Smooth muscle cell of the brain vasculature (primary cell): Measurements from ENCODE around the gene EDEM2.
"Not testable (repeated sequence)": the region's sequence is repeated elsewhere in the genome, so short reads cannot be mapped to it uniquely, and the experiment has no call there.

Source experiments
- DNase-seq: peaks from one replicate; pipeline ENCODE4 v3.0.0-alpha.2; 2012; ENCODE audit warnings: low read depth, low spot score

The EDEM2 gene

GRCh38 chr20:35168701-35169409 is 21.7 kb upstream of the EDEM2 start:
- not testable (repeated sequence) for DNase-seq

DNA sequence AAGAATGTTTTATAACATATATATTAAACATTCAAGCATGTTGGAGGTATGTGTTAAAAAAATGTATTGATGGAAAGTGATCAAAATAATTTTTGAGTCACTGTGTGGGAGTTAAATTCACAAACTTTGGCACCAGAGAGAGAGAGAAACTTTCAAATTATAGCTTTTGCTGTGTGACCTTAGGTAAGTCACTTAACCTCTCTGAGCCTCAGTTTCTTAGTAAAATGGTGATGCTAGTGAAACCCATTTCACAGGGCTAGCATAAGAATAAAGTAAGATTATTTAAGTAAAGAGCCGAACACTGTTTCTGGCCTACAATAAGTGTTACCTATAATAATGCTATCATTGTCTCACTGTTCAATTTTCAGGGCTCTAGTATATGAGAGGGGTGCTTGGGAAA is 20.7 kb upstream of the EDEM2 start:
- no peak for DNase-seq

- DNase-seq: no peak
Observed at GRCh38 chr20:35166242-35166830, 19.2 kb upstream of the EDEM2 start.

DNA sequence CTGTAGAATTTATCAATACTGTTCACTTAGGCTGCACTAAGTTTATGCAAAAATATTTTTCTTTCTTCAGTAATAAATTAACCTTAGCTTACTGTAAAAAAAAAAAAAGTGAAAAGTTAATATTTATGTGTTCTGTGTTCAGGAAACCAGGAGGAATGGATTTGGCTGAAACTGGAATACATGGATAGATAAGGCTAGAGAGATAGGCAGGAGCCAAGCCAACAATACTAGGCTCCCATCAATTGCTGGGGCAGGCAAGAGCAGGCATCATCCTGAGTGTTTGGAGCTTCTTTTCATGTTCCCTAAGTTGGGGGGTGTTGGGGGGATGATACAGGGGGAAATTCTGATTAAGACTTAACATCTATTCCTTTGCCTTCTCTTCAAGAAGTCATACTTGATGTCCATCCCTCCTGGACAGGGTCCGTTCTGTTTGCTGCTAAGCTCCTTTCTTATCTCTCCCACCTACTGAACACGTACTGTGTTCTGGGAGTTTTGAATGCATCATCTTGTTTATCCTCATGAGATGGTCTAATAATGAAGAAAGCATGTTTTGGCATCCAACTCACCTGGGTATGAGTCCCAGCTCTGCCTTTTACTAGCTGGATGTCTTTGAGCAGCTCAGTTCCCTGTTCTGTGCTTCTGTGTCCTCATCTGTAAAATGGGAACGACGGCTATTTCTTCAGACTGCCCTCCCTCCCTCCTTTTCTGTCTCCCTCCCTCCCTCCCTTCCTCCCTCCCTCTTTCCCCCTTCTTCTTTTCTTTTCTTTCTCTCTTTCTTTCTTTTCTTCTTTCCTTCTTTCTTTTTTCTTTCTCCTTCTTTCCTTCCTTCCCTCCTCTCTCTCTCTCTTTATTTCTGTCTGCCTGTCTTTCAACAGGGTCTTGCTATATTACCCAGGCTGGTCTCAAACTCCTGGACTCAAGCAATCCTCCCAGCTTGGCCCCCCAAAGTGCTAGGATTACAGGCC is 18.4 kb upstream of the EDEM2 start:
- no peak for DNase-seq

DNA sequence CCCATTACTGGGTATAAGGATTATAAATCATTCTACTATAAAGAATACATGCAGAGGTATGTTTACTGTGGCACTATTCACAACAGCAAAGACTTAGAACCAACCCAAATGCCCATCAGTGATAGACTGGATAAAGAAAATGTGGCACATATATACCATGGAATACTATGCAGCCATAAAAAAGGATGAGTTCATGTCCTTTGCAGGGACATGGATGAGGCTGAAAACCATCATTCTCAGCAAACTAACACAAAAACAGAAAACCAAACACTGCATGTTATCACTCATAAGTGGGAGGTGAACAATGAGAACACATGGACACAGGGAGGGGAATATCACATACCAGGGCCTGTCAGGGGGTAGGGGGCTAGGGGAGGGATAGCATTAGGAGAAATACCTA is 17.4 kb upstream of the EDEM2 start:
- DNase-seq: not testable (repeated sequence)

DNA sequence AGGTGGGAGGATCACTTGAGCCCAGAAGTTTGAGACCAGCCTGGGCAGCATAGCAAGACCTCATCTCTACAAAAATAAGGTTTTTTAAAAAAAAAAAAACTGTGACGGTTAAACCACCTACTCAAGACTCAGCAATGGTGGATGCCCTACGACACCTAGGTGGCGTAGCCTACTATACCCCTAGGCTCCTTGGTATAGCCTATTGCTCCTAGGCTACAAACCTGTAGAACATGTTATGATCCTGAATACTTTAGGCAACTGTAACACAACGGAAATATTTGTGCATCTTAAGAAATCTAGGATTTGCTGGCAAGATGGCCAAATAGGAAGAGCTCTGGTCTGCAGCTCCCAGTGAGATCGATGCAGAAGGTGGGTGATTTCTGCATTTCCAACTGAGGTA is 13.2 kb upstream of the EDEM2 start:
- not testable (repeated sequence) for DNase-seq

DNA sequence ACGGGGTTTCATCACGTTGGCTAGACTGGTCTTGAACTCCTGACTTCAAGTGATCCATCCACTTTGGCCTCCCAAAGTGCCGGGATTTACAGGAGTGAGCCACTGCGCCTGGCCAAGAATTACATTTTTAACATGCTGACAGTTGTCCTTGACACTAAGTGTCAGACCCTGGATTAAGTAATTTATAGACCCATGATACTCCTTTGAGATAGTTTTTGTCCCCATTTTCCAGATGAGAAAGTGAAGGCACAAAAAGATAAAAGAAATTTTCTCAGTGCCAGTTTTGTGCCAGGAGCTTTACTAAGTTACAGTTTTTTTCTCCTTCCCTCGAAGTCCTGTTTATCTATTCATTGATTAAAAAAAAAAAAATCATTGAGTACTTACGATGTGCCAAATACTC is 9.8 kb upstream of the EDEM2 start:
- no peak for DNase-seq

DNA sequence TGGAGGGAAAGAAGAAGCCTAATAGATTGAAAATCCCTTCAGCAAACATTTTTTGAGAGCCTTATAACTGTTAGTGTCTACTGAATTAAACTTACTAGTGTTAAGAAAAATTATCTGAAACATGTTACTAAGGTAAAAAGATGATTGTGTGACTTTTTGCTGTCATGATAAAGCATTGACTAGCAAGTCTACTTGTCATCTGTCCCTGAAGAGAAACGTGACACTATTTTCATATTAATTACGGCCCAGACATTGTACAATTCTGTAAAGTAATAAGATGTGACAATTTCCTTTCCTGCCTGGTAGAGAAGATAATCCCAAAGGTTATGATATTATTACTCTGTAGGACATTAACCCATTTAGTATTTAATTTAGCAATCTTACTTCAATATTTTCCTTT is 8.8 kb upstream of the EDEM2 start:
- DNase-seq: no peak

DNA sequence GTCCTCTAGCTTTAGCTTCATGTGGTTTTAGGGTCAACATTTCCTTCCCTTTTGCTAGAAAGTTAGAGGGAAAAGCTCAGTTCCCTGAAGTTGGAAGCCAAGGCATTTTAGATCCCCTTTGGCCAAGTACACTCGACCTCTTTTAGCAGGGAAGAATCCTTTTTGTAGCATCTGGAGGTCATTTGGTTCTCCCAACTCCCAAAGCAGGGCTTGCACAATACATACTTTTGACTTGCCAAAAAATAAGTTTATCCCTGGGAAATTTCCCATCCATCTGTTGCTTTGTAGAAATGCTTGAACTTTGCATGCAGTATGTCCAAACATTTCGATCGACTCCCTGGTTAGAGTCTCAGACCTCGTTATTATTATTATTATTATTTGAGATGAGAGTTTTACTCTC is 4.6 kb upstream of the EDEM2 start:
- DNase-seq: no peak

- no peak for DNase-seq
Observed at GRCh38 chr20:35150846-35151579, 3.9 kb upstream of the EDEM2 start.

DNA sequence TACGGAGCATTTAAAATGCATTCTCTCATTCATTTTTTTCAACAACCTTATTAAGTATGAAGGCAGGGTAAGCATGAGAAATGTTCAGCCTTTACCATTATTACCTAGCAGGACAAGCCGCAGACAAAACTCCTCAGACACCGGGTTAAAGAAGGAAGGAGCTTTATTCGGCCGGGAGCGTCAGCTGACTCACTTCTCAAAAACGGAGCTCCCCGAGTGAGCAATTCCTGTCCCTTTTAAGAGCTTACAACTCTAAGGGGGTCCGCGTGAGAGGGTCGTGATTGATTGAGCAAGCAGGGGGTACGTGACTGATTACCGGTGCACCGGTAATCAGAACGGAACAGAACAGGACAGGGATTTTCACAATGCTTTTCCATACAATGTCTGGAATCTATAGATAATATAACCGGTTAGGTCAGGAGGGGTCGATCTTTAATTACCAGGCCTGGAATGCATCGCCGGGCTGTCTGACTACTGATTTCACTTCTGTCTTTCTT is 487 bp upstream of the EDEM2 start:
- DNase-seq: not testable (repeated sequence)

- DNase-seq: no peak
Observed at GRCh38 chr20:35146299-35146919, 727 bp downstream of the EDEM2 start.

DNA sequence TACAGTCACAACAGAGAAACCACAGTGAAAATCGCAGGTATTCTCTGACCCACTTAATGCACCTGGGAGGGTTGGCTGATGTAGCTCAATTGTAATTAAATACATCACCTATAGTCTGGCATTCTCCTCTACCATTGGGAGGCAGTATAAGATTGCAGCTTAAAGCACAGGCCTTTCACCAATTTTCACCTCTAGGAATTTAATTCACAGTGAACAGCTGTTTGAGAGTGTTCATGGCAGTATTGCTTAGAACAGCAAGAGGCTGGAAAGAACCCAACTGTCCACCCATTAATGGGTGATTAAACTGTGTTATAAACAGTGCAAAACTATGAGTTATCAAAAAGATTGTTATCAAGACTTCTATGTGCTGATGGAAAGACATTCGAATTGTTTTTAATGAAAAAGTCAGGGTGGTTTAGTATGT is 2.0 kb downstream of the EDEM2 start:
- no peak for DNase-seq

- DNase-seq: no peak
Observed at GRCh38 chr20:35144694-35145093, 2.4 kb downstream of the EDEM2 start.

GRCh38 chr20:35135867-35136586 is 11.1 kb downstream of the EDEM2 start:
- DNase-seq: no peak

GRCh38 chr20:35134880-35135279 is 12.3 kb downstream of the EDEM2 start:
- DNase-seq: no peak

DNA sequence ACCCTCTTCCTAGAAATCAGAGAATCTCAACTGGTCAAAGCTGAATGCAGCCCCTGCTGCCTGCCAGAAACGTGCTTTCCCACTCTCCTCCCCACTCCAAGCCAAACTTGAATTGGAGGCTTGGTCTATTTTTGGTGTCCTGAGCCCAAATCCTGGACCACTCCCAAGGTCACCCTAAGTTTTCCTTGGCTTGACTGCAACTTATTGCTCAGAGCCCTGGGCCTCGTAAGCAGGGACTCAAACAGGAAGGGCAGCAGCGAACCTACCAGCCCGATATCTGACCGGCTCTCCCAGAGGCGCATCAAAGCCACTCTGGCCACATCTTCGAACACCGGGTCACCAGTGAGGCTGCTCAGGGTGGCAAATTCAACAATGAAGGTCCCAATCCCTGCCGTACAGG is 12.7 kb downstream of the EDEM2 start:
- no peak for DNase-seq

DNA sequence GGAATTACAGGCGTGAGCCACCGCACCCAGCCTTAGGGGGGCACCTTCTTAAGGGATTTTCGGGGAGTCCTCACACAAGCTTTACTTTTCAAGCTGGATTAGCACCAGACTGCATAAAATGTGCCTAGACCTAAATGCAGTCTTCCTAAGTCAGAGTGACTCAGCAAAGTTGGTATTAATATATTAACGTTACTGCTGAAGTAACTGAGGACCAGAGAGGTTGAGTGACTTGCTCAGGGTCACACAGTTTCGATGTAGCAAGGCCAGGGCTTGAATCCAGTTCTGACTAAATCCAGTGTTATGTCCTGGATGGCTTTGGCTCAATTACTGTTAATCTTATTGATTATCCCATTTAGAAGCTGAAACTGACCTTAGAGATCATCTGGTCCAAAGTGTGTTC is 13.4 kb downstream of the EDEM2 start:
- no peak for DNase-seq

DNA sequence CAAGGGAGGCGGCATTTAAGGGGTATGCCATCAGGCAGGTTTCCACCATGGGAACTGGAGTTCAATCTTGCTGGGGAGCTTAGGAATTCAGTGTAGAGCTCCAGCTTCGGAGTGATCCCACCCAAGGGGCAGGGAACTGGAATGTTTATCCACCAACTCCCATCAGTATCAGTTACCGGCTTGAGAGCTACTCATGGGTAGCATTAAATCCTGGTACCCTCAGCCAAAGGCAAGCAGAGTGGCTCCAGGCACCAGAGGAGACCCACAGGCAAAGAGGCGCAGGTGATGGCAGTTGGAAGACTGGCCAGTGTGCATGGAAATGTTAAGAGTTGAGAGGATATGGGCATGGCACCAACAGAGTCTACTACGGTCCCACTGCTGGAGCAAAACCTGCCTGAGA is 14.1 kb downstream of the EDEM2 start:
- DNase-seq: no peak

GRCh38 chr20:35131934-35132333 is 15.2 kb downstream of the EDEM2 start:
- DNase-seq: no peak
